NCI-H2196 treated with DMSO at 0.1 percent for 48 hours (cell line): ENCODE measurements around the gene ABHD16A.

Experiments used
- DNase-seq: peaks from one replicate; lab custom pipeline; 2025; ENCODE audit not compliant: unreplicated experiment; lab: John Stamatoyannopoulos, UW

The ABHD16A gene

DNA sequence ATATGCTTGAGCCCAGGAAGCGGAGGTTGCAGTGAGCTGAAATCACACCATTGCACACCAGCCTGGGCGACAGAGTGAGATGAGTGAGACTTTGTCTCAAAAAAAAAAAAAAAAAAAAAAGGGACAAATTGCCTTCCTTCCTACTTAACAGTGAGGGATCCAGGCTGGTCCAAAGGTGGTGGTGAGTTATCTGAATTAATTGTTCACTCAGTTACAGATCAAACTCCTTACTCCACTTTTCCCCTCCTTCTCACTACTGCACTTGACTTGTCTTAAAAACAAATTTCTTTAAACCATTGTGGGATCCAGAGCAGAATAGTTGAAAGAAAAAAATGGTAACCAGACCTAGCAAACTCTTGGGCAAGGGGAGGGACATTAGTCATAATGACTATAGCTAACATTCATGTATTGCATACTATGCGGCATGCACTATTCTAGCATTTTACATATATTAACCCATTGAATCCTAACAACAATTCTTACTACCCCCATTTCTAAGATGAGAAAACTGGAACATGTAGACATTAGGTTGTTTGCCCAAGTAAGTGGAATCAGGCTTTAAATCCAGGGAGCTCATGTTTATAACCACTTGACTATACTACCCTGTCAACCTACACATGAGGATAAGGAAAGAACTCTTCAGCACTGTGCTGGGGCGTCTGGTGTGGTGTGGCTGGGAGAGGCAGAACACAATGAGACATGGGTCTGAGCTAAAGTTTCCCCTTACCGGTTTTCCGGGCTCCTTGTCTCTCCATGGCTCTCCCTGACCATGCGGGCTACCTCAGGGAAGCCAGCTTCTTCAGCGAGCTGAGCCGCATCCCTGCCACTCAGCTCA, 39.8 kb downstream of the ABHD16A start:
- DNase-seq: no peak

DNA sequence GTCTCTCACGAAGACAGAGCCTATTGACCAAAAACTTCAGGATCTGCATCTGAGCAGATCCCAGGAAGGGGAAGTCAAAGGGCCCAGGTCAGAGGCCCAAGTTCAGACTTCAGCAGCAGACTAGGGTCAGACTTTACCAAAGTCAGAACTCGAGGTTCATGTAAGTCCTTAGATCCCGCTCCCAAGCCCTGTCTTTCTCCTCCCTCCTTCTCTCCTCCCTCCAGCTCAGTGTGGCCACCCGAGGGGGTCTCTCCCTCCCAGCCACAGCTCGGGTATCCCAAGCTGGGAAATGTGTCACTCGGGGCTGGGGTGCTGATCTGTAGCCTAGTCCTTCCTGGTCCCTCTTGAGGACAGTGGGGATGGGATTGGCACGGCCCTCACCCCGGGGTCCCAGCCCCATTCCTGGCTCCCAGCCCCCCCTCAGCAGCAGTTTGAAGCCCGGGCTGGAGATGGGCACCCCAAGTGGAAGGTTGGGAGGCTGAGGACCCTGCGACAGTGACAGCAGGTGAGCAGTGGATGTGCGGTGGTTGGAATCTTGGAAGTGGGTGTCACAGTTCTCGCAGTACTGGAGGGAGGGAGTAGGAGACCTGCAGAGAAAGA, 40.9 kb downstream of the ABHD16A start:
- no peak for DNase-seq

DNA sequence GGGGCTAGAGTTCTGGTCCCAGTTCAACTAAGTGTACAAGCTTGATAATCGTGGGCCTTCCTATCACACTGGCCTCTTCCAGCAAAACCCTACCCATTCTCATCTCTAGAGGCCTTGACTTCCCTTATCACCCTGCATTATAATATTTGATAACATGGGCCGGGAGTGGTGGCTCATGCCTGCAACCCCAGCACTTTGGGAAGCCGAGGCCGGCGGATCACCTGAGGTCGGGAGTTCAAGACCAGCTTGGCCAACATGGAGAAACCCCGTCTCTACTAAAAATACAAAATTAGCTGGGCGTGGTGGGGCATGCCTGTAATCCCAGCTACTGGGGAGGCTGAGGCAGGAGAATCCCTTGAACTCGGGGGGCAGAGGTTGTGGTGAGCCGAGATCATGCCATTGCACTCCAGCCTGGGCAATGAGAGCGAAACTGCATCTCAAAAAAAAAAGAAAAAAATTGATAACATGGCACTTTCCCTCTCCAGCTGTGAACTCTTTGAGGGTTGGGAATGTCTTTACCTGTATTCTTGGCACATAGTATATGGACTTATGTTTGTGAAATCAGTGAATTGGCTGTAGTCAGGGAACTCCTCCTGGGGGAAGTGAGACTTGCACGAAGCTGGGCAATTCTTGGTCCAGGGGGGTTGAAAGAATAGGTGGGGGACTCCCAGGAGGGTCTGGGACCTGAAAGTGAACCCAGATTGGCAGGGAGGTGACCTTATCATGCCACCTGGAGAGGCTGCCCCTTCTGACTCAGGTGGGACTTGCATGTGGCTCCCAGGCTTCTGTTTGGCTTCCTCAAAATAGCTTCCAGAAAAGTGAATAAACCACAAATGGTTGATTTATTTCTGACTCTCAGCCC, 41.6 kb downstream of the ABHD16A start:
- no peak for DNase-seq

DNA sequence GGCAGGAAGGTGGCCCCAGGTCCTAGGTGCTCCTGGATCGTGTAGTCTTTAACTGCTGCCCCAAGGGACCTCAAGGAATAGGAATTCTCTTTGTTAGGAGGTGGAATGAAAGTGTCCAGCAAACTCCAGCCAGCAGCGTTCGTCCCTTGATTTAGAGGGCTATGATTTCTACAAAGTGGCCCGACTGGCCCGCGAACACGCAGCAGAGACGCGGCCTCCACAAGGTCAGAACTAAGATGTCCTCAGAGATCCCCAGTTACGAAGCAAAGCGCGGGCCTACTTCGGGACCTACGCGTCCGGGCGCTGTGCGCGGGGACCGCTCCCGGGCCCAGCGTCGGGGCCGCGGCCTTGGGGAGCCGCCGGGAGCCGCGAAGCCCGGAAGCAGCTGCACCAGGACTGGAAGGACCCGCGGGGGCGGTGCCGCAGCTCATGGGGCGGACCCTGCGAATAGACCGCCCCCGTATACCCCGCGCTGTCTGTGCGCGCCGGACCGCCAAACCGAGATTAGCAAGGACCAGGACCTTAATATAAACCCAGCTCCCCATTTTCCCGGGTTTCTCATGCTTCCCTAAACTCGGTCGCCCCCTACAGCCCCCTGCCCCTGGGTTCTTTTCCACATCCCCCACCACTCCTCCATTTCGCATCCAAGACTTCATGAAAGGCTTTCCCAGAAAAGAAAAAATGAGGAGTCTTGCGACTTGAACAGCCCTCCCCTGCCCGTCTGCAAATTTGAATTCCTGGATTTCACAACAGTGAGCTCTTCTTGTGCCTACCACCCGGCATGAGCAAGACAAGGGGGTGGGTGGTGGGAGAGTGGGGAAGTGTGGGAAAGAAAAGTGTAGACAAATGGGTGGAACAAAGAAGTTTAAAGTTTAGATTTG, 42.5 kb downstream of the ABHD16A start, which contains the start of gene C6orf47:
Gene C6orf47 (minus strand): TSS at position 398 of the 881 bp plus-strand sequence. CDS start 831 bp downstream, outside the sequence.
- DNase-seq: peak; percentile 51

DNA sequence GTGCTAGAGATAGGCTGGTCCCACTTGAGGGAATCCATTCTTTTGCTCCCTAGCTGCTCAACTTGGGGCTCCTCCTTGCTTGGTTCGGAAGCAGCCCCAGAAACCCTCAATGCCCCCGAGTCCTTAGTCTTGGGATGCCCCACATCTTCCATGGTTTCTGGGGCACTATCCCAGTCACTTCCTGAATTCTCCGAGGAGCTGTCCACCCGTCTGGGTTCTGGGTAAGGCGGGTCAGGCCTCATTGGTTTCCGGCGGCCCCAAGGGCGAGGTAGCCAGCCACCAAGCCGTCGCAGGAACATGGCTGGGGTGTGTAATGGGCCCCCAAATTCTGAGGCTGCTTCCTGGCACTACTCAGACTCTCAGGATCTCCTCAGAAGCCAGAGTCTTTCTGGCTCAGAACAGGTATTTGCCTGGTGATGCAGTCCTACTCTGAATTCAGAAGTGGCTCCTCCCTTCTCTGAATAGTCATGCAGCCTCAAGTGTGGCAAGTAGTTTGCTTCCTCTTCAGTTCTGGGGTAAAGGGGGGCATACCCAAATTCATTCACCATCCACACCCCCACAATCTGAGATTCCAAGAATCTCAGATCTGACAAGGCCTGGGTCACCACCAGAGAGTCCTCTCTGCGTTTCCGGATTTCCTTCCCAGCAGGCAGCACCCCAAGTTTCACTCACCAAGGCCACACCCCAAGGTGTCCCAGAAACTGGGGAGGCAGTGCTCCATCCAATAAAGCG, 43.3 kb downstream of the ABHD16A start:
- no peak for DNase-seq

DNA sequence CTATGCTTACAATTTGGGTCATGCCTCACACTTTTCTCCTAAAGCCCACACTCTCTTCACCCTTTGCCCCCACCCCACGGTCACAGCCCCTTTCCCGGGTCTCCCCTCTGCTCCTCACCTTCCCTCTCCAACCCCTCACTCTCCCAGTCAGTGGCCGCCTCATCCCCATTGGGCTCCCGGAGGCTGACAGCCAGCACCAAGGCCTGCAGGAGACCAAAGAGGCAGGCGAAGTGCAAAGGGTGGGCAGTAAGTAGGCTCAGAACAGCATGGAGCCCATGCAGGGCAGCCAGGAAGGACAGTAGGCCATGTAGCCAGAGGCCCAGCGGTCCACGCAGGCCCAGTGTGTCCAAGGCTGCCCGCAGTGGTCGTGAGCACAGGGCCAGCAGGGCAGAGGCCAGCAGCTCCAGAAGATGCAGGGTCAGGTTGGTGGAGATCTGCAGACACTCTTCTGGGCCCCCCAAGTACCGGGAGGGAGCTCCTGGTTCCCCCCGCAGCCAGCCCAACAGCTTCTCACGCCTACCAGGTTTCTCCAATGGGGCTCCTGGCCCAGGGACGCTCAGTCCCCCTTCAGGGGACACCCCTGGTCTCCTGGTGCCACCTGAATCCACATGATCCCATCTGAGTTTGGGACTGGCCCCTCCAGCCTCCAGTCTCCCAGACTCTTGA, 44.0 kb downstream of the ABHD16A start:
- no peak for DNase-seq

DNA sequence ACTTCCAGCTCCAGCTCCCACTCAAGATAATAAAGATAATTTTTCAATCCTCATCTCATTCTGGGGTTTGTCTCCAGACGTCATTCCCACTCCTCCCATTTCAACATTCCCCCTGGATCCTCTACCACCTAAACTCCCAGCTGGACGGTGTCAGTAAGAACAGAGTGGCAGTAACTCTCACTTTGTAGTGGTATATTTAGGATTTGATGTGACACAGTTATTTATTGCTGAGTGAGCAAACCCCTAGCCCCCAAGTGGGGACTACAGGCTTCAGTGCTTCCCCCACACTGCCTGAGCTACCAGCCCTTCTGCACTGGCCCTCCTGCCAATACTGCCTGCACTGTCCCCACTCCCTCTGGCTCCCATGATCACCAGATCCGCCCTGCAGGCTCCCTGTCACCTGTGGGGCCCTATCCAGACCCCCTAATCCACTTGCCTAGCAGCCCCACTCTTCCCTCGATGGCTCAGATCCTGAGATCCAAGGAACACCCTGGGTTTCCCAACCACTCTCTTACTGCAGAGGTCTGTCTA, 44.9 kb downstream of the ABHD16A start:
- no peak for DNase-seq

DNA sequence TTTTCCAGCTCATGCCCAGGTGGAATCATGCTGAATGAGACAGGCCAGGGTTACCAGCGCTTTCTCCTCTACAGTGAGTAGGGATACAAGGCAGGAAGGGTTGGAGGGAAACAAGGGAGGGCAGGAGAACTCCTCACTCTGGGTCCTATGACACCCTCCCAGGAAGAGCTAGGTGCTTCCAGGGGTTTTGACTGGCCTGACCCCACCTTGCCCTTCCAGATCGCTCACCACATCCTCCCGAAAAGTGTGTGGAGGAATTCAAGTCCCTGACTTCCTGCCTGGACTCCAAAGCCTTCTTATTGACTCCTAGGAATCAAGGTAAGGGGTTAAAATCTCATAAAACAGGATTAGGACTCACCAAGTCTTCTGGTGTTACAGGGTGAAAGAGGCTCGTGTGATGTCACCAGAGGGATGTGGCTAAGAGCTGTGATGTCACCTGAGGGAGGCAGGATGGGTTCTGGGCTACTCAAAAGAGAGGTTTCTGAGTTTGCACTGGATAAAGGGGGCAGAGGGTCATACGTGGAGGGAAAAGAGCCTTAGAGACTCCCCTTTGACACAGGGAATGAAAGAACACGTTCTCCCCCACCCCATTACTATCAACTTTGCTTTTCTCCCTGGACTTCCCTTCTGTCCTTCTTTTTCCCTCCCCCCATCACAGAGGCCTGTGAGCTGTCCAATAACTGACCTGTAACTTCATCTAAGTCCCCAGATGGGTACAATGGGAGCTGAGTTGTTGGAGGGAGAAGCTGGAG, 45.5 kb downstream of the ABHD16A start:
- DNase-seq: no peak

DNA sequence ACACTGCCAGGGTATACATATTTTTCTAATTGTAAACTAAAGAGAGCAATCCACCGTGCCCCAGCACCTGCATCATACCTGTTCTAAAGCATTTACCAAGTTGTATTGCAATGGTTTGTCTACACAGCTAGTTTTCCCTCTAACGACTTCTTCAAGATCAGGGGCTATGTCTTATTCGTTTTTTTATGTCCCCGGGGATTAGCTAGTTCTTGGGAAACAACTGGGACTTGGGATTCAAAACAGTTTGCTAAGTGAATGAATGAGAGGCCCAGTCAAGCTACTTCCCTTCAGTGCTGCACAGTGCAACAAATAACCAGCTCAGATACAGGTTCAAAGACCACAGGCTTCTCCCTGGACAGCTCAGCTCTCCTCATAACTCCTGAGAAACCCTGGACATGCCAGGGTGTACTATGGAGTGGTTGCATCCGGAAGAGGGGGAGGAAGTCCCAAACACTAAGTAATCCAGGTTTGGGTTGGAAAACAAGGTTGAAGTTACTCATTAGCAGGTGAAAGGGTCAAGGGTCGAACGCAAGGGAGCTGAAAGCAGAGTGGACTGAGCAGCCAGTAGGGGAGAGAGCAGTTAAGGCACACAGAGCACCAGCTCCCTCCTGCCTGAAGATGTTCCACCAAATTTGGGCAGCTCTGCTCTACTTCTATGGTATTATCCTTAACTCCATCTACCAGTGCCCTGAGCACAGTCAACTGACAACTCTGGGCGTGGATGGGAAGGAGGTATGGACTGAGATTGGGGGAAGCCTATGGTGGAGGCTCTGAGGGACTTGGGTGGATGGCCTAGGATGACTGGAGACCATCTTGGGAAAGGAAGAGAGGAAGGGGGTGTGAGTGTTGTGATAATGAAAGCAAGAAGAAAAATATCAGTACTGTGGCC, 47.5 kb downstream of the ABHD16A start, which contains the start of gene APOM:
Gene APOM (plus strand): TSS at position 546 of the 889 bp plus-strand sequence. CDS start 73 bp downstream, at position 619.
- DNase-seq: no peak

DNA sequence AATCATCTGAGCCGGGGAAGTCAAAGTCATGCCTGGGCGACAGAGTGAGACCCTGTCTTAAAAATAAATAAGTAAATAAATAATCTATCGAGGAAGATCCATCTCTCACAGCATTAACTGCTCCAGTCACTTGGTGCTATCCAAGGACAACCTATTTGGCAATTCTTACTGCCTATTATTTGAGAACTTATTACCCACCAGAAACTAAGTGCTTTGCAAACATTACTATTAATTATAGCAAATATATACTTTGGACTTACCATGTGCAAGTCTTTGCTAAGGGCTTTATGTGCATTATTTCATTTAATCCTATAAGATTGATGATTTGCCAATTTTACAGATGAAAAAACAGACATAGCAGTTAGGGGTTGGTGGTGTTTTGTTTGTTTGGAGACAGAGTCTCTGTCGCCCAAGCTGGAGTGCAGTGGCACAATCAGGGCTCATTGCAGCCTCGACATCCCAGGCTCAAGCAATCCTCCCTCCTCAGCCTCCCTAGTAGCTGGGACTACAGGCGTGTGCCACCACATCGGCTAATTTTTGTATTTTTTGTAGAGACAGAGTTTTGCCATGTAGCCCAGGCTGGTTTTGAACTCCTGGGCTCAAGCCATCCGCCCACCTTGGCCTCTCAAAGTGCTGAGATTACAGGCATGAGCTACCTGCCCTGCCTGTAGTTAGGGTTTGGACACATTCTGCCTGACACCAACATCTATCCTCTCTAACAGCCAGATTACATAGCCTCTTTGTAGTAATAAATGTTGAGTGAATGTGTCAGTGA, 48.4 kb downstream of the ABHD16A start:
- no peak for DNase-seq

DNA sequence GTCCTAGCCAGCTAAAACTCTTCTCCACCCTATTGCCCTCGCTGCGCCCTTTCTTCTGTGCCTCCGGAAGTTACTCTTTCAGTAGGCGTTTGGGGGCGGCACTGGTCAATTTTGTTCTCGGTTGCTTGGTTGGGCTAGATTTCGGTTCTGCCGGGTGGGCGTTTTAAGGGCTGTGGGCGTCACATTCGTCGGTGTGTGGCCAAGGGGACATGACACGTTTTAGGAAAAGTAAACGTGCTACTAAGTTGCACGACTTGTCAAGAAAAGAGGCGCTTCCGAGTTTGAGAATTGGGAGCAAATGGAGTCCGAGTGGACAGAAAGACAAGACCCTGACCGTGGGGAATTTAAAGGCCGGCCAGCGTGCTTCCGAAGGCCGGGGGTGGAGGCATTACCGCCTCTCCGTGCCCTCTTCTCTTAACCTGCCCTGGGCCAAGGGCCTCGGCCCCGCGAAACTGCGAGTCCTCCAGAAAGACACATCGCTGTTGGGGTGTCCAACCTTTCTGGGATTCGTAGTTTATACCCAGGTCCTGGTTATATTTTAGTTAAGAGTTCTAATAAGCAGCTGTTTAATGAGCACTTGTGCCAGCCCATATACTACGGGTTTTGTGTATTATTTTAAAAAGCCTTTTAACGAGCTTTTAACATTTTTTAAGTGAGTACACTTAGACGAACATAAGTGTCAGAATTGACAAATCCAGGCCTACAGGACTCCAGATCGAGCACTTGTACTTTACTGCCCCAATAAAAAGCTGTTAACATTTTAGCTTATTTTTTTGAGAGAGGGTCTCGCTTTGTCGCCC, 50.0 kb downstream of the ABHD16A start:
- DNase-seq: peak; percentile 95

DNA sequence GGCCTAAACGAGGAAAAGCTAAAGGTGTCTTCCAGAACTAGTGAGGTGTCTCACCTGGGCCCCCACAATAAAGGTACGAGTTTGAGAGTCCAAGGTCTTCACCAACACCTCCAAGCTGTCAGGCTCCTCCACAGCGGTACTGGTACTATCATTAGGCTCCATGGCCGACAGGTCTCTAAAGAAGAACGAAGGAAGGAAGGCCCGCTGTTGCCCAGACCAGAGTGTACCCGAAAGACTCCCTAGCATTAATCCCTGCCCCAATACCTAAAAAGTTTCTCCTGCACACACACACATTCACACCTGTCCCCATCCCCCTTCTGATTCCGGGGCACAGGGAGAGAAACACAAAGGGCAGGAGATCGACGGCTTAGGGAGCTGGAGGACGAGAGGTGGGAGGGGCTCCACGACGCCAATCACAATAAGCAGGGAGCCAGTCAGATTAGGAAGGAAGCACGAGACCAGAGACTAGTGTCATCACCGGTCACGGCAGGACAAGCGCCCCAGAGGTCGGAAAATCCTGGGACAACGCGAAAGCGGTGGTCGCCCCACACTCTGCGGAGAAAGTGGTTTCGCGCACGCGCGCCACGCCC, 51.4 kb downstream of the ABHD16A start:
- DNase-seq: peak; percentile 60

DNA sequence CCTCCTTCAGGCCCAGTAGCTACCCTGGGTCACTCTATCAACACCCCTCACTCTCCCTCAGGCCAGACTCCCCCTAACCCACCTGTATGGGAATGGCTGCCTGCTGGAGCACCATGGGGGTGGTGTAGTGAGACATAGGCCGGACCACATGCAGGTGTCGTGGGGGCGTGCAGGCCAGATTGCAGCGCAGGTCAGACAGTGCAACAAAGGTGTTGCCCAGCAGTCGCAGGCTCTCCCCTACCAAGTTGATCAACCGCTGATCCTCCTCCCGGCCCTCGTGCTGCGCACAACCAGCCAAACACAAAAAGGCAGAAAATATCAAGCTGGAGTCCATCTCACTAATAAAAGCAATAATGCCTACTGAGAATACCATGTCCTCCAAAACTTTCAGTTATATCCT, 57.8 kb downstream of the ABHD16A start:
- no peak for DNase-seq

DNA sequence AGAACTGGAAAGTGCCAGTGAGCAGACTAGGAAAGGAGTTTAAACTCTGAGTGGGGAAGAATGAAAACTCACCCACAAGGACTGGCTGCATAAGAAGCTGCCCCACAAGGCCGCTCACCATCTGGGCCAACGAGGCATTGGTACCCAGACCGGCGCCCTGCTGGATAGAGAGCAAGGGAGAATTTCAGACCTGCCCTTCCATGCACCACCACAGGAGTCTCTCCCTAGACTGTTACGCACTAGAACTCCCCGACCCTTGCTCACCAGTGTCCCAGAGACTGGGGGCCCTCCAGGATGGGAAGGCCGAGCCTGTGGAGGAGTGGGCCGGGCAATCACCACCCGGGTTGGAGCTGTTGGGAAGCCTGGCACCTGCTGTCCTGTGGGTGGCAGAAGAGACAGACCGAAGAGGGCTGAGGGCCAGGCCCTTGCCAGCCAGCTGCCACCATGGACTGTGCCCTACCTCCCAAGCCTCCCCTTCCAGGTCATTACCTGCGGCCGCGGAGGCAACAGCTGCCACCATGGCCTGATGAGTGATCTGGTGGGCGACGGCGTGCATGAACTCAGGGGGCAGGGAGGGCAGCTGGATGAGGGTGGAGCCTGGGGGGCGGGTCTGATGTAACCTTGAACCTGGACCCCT, 59.2 kb downstream of the ABHD16A start:
- DNase-seq: no peak
